Upper lobe of left lung (tissue), 4 donors: ENCODE data around the gene UBR2.

ENCODE experiments used
- EP300 ChIP-seq, 4 donors: sonication (generic); formaldehyde crosslinking; IDR thresholded peaks; one replicate each; pipeline ENCODE4 v1.5.1; 2017; ENCODE audit warnings: antibody characterized with exemption in 4 of 4, control low read depth in 2 of 4
- POLR2A ChIP-seq, 4 donors: fragments of 450-650 bp; IDR thresholded peaks; one replicate each; pipeline ENCODE4 v1.5.1; 2016 to 2017; ENCODE audit warnings: antibody characterized with exemption in 4 of 4, mild to moderate bottlenecking in 2 of 4
- POLR2AphosphoS5 ChIP-seq, 2 donors: sonication (generic); formaldehyde crosslinking; IDR thresholded peaks; one replicate each; pipeline ENCODE4 v1.5.1; 2017; ENCODE audit warnings: antibody characterized with exemption in 2 of 2
- TF ChIP-seq, protein P1 (sequence below), 6 experiments: fragments of 450-650 bp in 4 of 6; fragments of 200-600 bp in 2 of 6; sonication (generic) in 2 of 6; IDR thresholded peaks; one replicate each; pipeline ENCODE4 v1.5.1; 2016 to 2019; ENCODE audit warnings: antibody characterized with exemption in 6 of 6

GRCh38 chr6:42692137-42692911 lies 128.5 kb downstream of the UBR2 start:
- TF ChIP-seq POLR2A (IDR thresholded peaks at IDR 0.05): no peak
- TF ChIP-seq, protein P1, sequence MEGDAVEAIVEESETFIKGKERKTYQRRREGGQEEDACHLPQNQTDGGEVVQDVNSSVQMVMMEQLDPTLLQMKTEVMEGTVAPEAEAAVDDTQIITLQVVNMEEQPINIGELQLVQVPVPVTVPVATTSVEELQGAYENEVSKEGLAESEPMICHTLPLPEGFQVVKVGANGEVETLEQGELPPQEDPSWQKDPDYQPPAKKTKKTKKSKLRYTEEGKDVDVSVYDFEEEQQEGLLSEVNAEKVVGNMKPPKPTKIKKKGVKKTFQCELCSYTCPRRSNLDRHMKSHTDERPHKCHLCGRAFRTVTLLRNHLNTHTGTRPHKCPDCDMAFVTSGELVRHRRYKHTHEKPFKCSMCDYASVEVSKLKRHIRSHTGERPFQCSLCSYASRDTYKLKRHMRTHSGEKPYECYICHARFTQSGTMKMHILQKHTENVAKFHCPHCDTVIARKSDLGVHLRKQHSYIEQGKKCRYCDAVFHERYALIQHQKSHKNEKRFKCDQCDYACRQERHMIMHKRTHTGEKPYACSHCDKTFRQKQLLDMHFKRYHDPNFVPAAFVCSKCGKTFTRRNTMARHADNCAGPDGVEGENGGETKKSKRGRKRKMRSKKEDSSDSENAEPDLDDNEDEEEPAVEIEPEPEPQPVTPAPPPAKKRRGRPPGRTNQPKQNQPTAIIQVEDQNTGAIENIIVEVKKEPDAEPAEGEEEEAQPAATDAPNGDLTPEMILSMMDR (IDR thresholded peaks at IDR 0.05): no peak
- TF ChIP-seq POLR2AphosphoS5 (IDR thresholded peaks at IDR 0.05): no peak
- no peak for TF ChIP-seq EP300 (IDR thresholded peaks at IDR 0.05)
